Stimulated activated CD4-positive, alpha-beta T cell treated with anti-CD3 and anti-CD28 coated beads, Interleukin-2, amount 100 ng/mL, for 4 hours (primary cell): ENCODE data around the gene SEMG1.

Experiments
- DNase-seq: peaks from one replicate; pipeline ENCODE4 v3.0.0-alpha.2; 2020; ENCODE audit warnings: low read depth

The SEMG1 gene

GRCh38 chr20:45221076-45221475, 14.2 kb downstream of the SEMG1 start, which contains the start of gene SEMG2:
Gene SEMG2, plus strand, starts transcription at chr20:45221373. Its CDS starts 17 bp downstream, at chr20:45221390.
- no peak for DNase-seq

GRCh38 chr20:45223136-45223535, 16.3 kb downstream of the SEMG1 start:
- no peak for DNase-seq

- no peak for DNase-seq
Measured at GRCh38 chr20:45226287-45226686, 19.5 kb downstream of the SEMG1 start.

- no peak for DNase-seq
Measured at GRCh38 chr20:45229264-45230056, 22.6 kb downstream of the SEMG1 start.

- no peak for DNase-seq
Measured at GRCh38 chr20:45230631-45231030, 23.8 kb downstream of the SEMG1 start.

- DNase-seq, result no peak
Measured at GRCh38 chr20:45235995-45236394, 29.2 kb downstream of the SEMG1 start.

GRCh38 chr20:45238139-45238538, 31.3 kb downstream of the SEMG1 start:
- no peak for DNase-seq

GRCh38 chr20:45246109-45246508, 39.3 kb downstream of the SEMG1 start:
- DNase-seq, result no peak

- DNase-seq, result no peak
Measured at GRCh38 chr20:45247865-45248264, 41.0 kb downstream of the SEMG1 start.

- DNase-seq, result no peak
Measured at GRCh38 chr20:45248609-45249008, 41.8 kb downstream of the SEMG1 start.

- DNase-seq, result no peak
Measured at GRCh38 chr20:45251884-45252560, 45.2 kb downstream of the SEMG1 start.

- DNase-seq, result no peak
Measured at GRCh38 chr20:45253261-45253660, 46.4 kb downstream of the SEMG1 start.

- no peak for DNase-seq
Measured at GRCh38 chr20:45254383-45255262, 47.8 kb downstream of the SEMG1 start, which contains the start of gene SLPI. Gene SLPI, minus strand, starts transcription at chr20:45254564. Its CDS starts 21 bp downstream, at chr20:45254543.

- no peak for DNase-seq
Measured at GRCh38 chr20:45257161-45257560, 50.3 kb downstream of the SEMG1 start.

GRCh38 chr20:45257711-45258110, 50.9 kb downstream of the SEMG1 start:
- DNase-seq, result no peak

- no peak for DNase-seq
Measured at GRCh38 chr20:45258259-45258658, 51.4 kb downstream of the SEMG1 start.

GRCh38 chr20:45258664-45259063, 51.8 kb downstream of the SEMG1 start:
- no peak for DNase-seq
